IMR-90 (cell line): ENCODE results near the gene KRTAP6-2. TPM values are rescaled to one million over a fixed set of nuclear protein-coding genes. Genes with fewer than 3 reads are reported as not detected.

Experiments
- ATAC-seq: fragments of 200-7000 bp; cut with Tn5 transposase; 2 replicates; pipeline ENCODE4 v1.9.1; 2020; ENCODE audit warnings: low read depth, mild to moderate bottlenecking, moderate library complexity
- BruUV-seq: library from RNA; stranded (reverse); fragments of 400-500 nt; replicated peaks from 2 replicates; lab custom pipeline; 2021; lab: Mats Ljungman, UMichigan
- CTCF ChIA-PET: fragments of 300-600 bp; formaldehyde crosslinking; extraction: SDS; loops from one replicate; lab custom pipeline; 2021; ENCODE audit warnings: antibody characterized with exemption; lab: Yijun Ruan, JAX
- POLR2A ChIA-PET: fragments of 300-600 bp; sonication (Branson Sonifier 250); formaldehyde crosslinking; loops from one replicate; lab custom pipeline; 2022; ENCODE audit warnings: antibody characterized with exemption; ENCODE audit not compliant: unreplicated experiment; lab: Charles Lee
- DNase-seq: peaks from one replicate; pipeline ENCODE4 v3.0.0; 2013
- H2AFZ ChIP-seq: replicated peaks from 2 replicates; pipeline ENCODE3; 2013; ENCODE audit warnings: low read length, mild to moderate bottlenecking; ENCODE audit not compliant: poor library complexity
- H2AK5ac ChIP-seq: 2 replicates; pipeline ENCODE4 v1.6.1; 2013; ENCODE audit warnings: low read depth, low read length, inconsistent platforms
- H2AK9ac ChIP-seq: replicated peaks from 2 replicates; pipeline ENCODE3; 2013; ENCODE audit warnings: mild to moderate bottlenecking, low read depth, low read length, moderate library complexity; ENCODE audit not compliant: poor library complexity
- H2BK120ac ChIP-seq: 2 replicates; pipeline ENCODE4 v1.6.1; 2013; ENCODE audit warnings: low read depth, low read length, inconsistent platforms
- H2BK15ac ChIP-seq: 3 replicates; pipeline ENCODE4 v1.6.1; 2013; ENCODE audit warnings: low read depth, low read length, inconsistent platforms
- H2BK20ac ChIP-seq: 2 replicates; pipeline ENCODE4 v1.6.1; 2013; ENCODE audit warnings: low read depth, mild to moderate bottlenecking, inconsistent platforms, low read length, moderate library complexity
- H2BK5ac ChIP-seq: 2 replicates; pipeline ENCODE4 v1.6.1; 2013; ENCODE audit warnings: mild to moderate bottlenecking, low read depth, low read length, inconsistent platforms; ENCODE audit not compliant: poor library complexity, severe bottlenecking
- H3K14ac ChIP-seq: replicated peaks from 2 replicates; pipeline ENCODE4 v1.6.1; 2013; ENCODE audit warnings: low read depth, low read length, inconsistent platforms
- H3K18ac ChIP-seq: 2 replicates; pipeline ENCODE4 v1.6.1; 2013; ENCODE audit warnings: low read depth, low read length, control low read depth
- H3K23ac ChIP-seq: 2 replicates; pipeline ENCODE4 v1.6.1; 2013; ENCODE audit warnings: low read depth, low read length, inconsistent platforms
- H3K27ac ChIP-seq: 2 replicates; pipeline ENCODE4 v1.5.1; 2013; ENCODE audit warnings: mild to moderate bottlenecking, control low read depth, low read length; ENCODE audit not compliant: insufficient read depth
- H3K27me3 ChIP-seq: 2 replicates; pipeline ENCODE4 v1.6.1; 2013; ENCODE audit warnings: low read length; ENCODE audit not compliant: control insufficient read depth, insufficient read depth
- H3K36me3 ChIP-seq: 2 replicates; pipeline ENCODE4 v1.6.1; 2013; ENCODE audit warnings: low read length, mixed read lengths; ENCODE audit not compliant: control insufficient read depth, insufficient read depth
- H3K4ac ChIP-seq: 2 replicates; pipeline ENCODE4 v1.6.1; 2013; ENCODE audit warnings: low read depth, low read length, inconsistent platforms
- H3K4me1 ChIP-seq: 2 replicates; pipeline ENCODE4 v1.6.1; 2013; ENCODE audit warnings: low read length, mixed read lengths; ENCODE audit not compliant: control insufficient read depth, insufficient read depth
- H3K4me2 ChIP-seq: 2 replicates; pipeline ENCODE4 v1.6.1; 2013; ENCODE audit warnings: low read depth, mild to moderate bottlenecking, control low read depth, low read length, moderate library complexity
- H3K4me3 ChIP-seq: 2 replicates; pipeline ENCODE4 v1.5.1; 2013; ENCODE audit warnings: low read depth, mild to moderate bottlenecking, control low read depth, low read length, moderate library complexity; ENCODE audit not compliant: insufficient read depth
- H3K56ac ChIP-seq: 2 replicates; pipeline ENCODE4 v1.6.1; 2013; ENCODE audit warnings: low read length, inconsistent platforms; ENCODE audit not compliant: insufficient read depth; ENCODE audit errors: extremely low read depth
- H3K79me1 ChIP-seq, 2 experiments: 2 replicates each; pipeline ENCODE4 v1.6.1; 2013; ENCODE audit warnings: low read length in 2 of 2, inconsistent platforms in 1 of 2, low read depth in 1 of 2
- H3K9ac ChIP-seq: 2 replicates; pipeline ENCODE4 v1.6.1; 2013; ENCODE audit warnings: low read depth, low read length, control low read depth
- H3K9me1 ChIP-seq: 2 replicates; pipeline ENCODE4 v1.6.1; 2013; ENCODE audit warnings: low read length, inconsistent platforms; ENCODE audit not compliant: insufficient read depth
- H3K9me3 ChIP-seq: 2 replicates; pipeline ENCODE4 v1.6.1; 2013; ENCODE audit warnings: low read length; ENCODE audit not compliant: control insufficient read depth, insufficient read depth
- H4K20me1 ChIP-seq: 2 replicates; pipeline ENCODE4 v1.6.1; 2013; ENCODE audit warnings: low read length, inconsistent platforms; ENCODE audit not compliant: insufficient read depth
- H4K5ac ChIP-seq: 2 replicates; pipeline ENCODE4 v1.6.1; 2013; ENCODE audit warnings: mild to moderate bottlenecking, low read depth, low read length, control low read depth
- H4K8ac ChIP-seq, 2 experiments: 2 replicates each; pipeline ENCODE4 v1.6.1; 2013; ENCODE audit warnings: low read depth in 2 of 2, low read length in 2 of 2, control low read depth in 1 of 2, inconsistent platforms in 1 of 2
- H4K91ac ChIP-seq: 2 replicates; pipeline ENCODE4 v1.6.1; 2013; ENCODE audit warnings: low read depth, low read length, inconsistent platforms; ENCODE audit not compliant: insufficient read depth
- BHLHE40 ChIP-seq: fragments of 150-350 bp; IDR thresholded peaks from 2 replicates; pipeline ENCODE4 v1.6.1; 2016; ENCODE audit warnings: mild to moderate bottlenecking, low read depth, low read length
- CHD1 ChIP-seq: IDR thresholded peaks from 2 replicates; pipeline ENCODE4 v1.6.1; 2012; ENCODE audit warnings: low read depth, low read length, improper control_type of control experiment
- WGBS, 2 experiments: methylation state at CpG; one replicate each; pipeline versions ENCODE4 v1.1.5 to v1.1.7; 2013; ENCODE audit warnings: missing lambda C conversion rate in 2 of 2; ENCODE audit not compliant: insufficient read length in 1 of 2; ENCODE audit errors: extremely low coverage in 2 of 2; 5-methylcytosine and 5-hydroxymethylcytosine counted together
- dilution Hi-C: fragments of 300-500 bp; cut with HindIII; formaldehyde crosslinking; loops from one replicate; pipeline ENCODE4 v1.14.3; 2018; ENCODE audit warnings: low sequenced_read_pairs; ENCODE audit not compliant: unreplicated experiment
- in situ Hi-C: fragments of 300-500 bp; cut with MboI; formaldehyde crosslinking; loops from 3 replicates; pipeline ENCODE4 v1.14.3; 2019; ENCODE audit warnings: low sequenced_read_pairs, inconsistent platforms, mixed read lengths
- intact Hi-C: fragments of 100-400 bp; cut with micrococcal nuclease; formaldehyde crosslinking; loops from 2 replicates; pipeline ENCODE4 v1.10.0; 2022
- polyA plus RNA-seq, 3 experiments: library from polyadenylated mRNA; depleted of rRNA; stranded (reverse); fragments of >200 nt; gene quantifications; 2 replicates each; pipeline ENCODE4 v1.2.3, GENCODE V29; 2012; ENCODE audit warnings: low replicate concordance in 1 of 3
- total RNA-seq: library from RNA; depleted of rRNA; stranded (reverse); fragments of >200 nt; gene quantifications from 2 replicates; pipeline ENCODE4 v1.2.3, GENCODE V29; 2012

The KRTAP6-2 gene
- total and polyA plus RNA-seq, 2 of the 4 experiments (the other 2 are of a cell fraction): not detected

DNA sequence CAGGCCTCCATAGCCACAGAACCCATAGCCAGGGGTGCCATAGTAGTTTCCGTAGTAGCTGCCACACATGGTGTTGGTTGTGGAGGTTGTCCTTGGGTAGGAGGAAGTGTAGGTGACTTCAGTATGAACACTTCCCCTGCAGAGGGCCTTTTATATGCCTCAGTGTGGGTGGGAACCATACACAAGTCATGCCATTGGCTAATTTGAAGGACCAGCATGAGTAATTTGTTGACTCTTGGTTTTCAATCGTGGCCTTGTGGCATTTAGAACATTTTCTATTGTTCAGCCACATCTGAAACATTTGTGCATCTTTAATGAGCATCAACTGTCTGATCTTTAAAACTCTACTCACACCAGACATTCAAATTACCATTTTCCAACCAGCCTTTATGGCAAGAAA lies 15.1 kb upstream of the KRTAP6-2 start, which contains the start of gene KRTAP6-1:
Gene KRTAP6-1 (minus strand): TSS at position 95 of the 400 bp plus-strand sequence. CDS start 26 bp downstream, at position 69.
- Histone ChIP-seq H4K5ac (no peak within 1 kb of the TSS), H2BK20ac (no peak within 1 kb of the TSS), H4K20me1 (no peaks in the 10 kb centered on the region), H2AFZ (no peak within 1 kb of the TSS), H2BK15ac (no peak within 1 kb of the TSS), H3K18ac (no peak within 1 kb of the TSS), H3K4ac (no peak within 1 kb of the TSS), H3K14ac (no peak within 1 kb of the TSS), H3K36me3 (no peaks in the 10 kb centered on the region), H3K27me3 (no peaks in the 10 kb centered on the region), H3K79me1 (no peaks in the 10 kb centered on the region), H2AK5ac (no peak within 1 kb of the TSS), H3K56ac (no peak within 1 kb of the TSS), H3K9me3 (peaks cover 14% of the 10 kb centered on the region), H2BK5ac (no peak within 1 kb of the TSS), H4K8ac (no peak within 1 kb of the TSS), H2BK120ac (no peak within 1 kb of the TSS), H4K91ac (no peak within 1 kb of the TSS), H3K9me1 (no peaks in the 10 kb centered on the region), H3K4me2 (no peak within 1 kb of the TSS), H3K9ac (no peak within 1 kb of the TSS), H3K4me1 (no peaks in the 10 kb centered on the region), H3K27ac (no peak within 1 kb of the TSS), H3K4me3 (no peak within 1 kb of the TSS), H3K23ac (no peak within 1 kb of the TSS), H2AK9ac (no peak within 1 kb of the TSS)
- in situ Hi-C loops (no loop called here), intact Hi-C loops (no loop called here), dilution Hi-C loops (no loop called here)
- CTCF ChIA-PET: interaction anchor here (0.6 kb wide), 1 partner anchor 23 kb away, joined by 3 read pairs; no protein-coding TSS in a partner anchor
- TF ChIP-seq CHD1 (no peak), BHLHE40 (no peak)
- DNase-seq (no peak), ATAC-seq (no peak)
- POLR2A ChIA-PET: no interaction called here
- BruUV-seq: no TSS peak
- 0% methylated on average over 1 of the region's 2 CpGs; no CpG with 5 or more reads in 1 of the 2 experiments for WGBS, 2 experiments
